HUDEP-2 (cell line): Measurements from ENCODE around the gene GOLT1A.

Experiments
- DNase-seq, 76 experiments: peaks; one replicate each; lab custom pipeline; 2025; ENCODE audit not compliant: unreplicated experiment in 76 of 76; lab: John Stamatoyannopoulos, UW

The GOLT1A gene

GRCh38 chr1:204221271-204221670 lies 7.5 kb upstream of the GOLT1A start:
- DNase-seq: no peak

DNA sequence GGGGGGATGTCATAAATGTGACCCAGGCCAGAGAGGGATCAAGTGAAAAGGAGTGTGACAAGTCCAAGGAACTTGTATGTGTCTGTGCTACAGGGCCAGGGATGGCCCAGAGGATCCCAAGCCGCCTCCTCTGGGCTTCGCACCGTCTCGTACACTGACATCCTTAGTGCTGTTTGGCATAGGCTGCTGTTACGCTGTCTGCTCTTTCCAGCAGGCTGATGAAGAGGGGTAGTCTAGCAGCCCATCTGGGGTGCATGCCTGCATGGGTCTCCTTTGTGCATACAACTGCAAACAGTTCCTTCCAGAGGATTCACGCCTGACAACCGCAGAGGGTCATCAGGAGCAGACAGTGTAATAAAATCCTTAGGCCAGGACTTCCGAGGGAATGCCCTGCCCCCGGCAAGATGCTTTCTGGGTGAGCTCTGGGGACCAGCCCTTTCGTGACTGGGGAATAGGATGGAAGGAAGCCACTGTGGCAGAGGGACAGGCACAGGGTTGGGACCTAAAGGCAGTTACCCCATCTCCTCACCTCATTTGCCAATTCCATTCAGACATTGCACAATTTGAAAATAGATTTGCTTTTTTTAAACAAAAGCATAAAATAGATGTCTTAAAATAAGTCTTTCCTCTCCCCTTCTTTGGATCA lies 6.3 kb upstream of the GOLT1A start:
- DNase-seq: no peak

- DNase-seq: no peak
Observed at GRCh38 chr1:204218552-204218951, 4.8 kb upstream of the GOLT1A start.

- DNase-seq: no peak
Observed at GRCh38 chr1:204217648-204218000, 3.8 kb upstream of the GOLT1A start.

GRCh38 chr1:204216880-204217647 lies 3.3 kb upstream of the GOLT1A start:
- DNase-seq: no peak

DNA sequence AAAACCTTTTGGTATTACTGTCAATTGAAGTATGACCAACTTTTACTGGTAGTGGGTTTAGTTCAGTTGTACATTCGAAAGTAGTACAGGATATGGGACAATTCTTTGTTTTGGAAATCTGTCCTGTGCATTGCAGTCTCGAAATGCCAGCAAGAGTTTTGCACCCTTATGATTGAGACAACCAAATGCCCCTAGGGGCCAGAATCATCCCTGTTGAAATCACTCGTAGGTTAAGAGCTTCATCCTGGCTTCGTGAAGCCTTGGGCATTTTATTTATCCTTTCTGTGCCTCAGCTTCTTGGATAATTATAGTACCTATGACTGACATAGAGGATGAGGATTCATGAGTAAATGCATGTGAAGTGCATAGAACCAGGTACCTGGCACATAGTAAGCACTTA lies 2.4 kb upstream of the GOLT1A start:
- no peak for DNase-seq

DNA sequence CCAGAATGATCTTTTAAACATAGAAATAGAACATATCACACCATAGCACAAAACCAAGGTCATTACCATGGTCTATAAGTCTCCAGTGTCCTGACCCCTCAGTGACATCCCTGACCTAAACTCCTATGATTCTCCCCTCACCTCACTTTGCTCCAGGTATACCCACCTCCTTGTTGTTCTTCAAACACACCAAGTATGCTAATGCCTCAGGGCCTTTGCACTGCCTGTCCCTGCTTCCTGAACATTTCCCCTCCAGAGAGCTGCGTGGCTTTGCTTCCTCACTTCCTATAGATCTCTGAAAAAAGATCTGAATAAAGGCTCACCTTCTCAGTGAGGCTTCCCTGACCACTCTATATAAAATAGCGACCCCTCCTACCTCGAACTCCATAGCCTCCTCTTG lies 1.1 kb downstream of the GOLT1A start:
- DNase-seq: no peak

GRCh38 chr1:204211046-204211445 lies 2.7 kb downstream of the GOLT1A start:
- no peak for DNase-seq

GRCh38 chr1:204207136-204207616 lies 6.6 kb downstream of the GOLT1A start:
- DNase-seq: peak in 35 of 76 experiments; percentile 3 to 61 (median 24)

DNA sequence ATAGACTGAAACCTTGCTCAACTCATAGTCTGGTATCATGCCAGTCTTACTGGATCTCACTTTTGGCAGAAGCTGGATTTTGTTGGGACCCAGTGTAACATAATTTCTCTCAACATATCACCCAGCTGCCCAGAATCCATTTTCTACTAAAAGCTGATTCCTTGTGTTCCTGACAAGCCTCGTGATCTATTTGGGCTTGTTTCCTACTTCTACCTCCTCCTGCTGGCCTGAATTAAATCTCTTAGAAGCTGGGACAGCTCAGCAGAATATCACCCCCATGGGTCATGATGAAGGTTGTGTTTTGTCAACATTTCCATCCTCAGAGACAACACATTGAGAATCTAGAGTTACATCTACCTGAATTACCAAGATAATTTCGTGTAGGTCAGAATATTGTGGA lies 7.7 kb downstream of the GOLT1A start:
- DNase-seq: no peak

GRCh38 chr1:204205486-204205885 lies 8.3 kb downstream of the GOLT1A start:
- no peak for DNase-seq

- DNase-seq: no peak
Observed at GRCh38 chr1:204204944-204205343, 8.8 kb downstream of the GOLT1A start.

DNA sequence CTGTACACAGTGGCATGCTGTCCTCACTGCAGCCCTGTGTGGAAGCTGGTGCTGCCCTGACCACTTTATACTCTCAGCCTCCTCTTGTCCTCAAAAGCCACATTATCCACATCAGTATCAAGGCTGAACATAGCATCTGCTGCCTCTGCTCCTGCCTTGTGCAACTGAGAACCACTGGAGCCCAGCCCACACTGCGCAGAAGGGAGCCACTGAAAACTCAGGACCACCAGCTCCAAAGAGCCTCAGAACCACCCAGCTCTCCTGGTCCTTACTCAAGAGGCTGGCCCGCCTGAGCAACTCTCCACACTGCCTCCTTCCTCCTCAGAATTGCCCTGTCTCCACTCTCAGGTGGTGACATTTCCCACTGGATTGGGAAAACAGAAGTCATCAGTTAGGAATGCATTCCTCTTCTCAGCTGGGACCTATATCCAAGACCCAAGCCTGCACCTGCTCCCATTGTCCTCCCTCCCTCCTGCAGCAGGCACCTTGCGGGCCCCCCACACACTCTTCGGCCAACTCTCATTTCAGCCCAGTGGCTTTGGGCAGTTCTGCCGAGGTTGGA lies 10.5 kb downstream of the GOLT1A start:
- no peak for DNase-seq

- no peak for DNase-seq
Observed at GRCh38 chr1:204202481-204202880, 11.3 kb downstream of the GOLT1A start.

GRCh38 chr1:204201348-204202040 lies 12.3 kb downstream of the GOLT1A start:
- DNase-seq: no peak

DNA sequence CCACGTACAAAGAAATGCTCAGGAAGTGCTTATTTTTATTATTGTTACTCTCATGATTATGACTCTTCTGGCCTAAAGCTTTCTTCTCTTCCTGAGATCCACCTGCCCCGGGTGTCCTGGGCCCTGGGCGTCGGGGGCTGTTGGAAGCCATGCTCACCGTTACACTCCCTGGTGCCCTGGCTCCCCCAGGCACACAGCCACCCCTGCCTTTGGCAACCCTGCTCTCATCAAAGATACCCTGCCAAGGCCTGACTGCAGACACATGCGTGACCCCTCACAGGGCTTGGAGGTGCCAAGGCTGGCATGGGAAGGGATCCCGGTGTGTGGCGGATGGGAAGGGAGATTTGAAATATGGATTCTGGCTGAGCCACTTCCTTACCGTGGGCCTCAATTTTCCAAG lies 14.2 kb downstream of the GOLT1A start:
- no peak for DNase-seq

- no peak for DNase-seq
Observed at GRCh38 chr1:204198348-204199340, 15.1 kb downstream of the GOLT1A start.

- DNase-seq: no peak
Observed at GRCh38 chr1:204197068-204197467, 16.7 kb downstream of the GOLT1A start.

- no peak for DNase-seq
Observed at GRCh38 chr1:204196068-204196795, 17.6 kb downstream of the GOLT1A start, which contains the start of gene KISS1. Gene KISS1 (minus strand): TSS chr1:204196491. CDS start chr1:204192876, 3,615 bp downstream.
